PC-9 (cell line): ENCODE measurements around the gene DLL4.

Source experiments
- EZH2 ChIP-seq: fragments of 200-600 bp; sonication (generic); IDR thresholded peaks from 2 replicates; pipeline ENCODE4 v1.8.0; 2017; ENCODE audit warnings: antibody characterized with exemption, low read depth
- TF ChIP-seq, protein P1 (sequence below): fragments of 200-600 bp; sonication (generic); conservative IDR thresholded peaks from 2 replicates; pipeline ENCODE4 v1.6.1; 2017; ENCODE audit warnings: mixed run types, antibody characterized with exemption, mild to moderate bottlenecking, moderate library complexity

DNA sequence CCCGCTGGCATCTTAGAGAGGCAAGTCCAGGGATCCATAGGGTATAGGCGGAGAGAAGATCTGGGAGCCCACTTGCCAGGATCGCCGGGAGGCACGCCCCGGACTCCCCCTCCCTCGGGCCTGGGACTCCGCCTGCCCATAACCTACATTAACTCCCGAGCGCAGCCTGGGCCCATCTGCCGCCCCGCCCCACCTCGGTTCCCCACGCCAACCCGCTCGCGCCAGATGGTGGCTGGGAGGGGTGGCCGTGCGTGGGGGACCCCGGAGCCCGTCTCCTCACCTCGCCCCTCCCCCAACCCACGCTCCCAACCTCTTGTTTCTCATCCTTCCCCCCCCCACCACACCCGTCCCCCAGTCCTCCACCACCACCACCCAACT lies 1.7 kb upstream of the DLL4 start:
- TF ChIP-seq, protein P1, sequence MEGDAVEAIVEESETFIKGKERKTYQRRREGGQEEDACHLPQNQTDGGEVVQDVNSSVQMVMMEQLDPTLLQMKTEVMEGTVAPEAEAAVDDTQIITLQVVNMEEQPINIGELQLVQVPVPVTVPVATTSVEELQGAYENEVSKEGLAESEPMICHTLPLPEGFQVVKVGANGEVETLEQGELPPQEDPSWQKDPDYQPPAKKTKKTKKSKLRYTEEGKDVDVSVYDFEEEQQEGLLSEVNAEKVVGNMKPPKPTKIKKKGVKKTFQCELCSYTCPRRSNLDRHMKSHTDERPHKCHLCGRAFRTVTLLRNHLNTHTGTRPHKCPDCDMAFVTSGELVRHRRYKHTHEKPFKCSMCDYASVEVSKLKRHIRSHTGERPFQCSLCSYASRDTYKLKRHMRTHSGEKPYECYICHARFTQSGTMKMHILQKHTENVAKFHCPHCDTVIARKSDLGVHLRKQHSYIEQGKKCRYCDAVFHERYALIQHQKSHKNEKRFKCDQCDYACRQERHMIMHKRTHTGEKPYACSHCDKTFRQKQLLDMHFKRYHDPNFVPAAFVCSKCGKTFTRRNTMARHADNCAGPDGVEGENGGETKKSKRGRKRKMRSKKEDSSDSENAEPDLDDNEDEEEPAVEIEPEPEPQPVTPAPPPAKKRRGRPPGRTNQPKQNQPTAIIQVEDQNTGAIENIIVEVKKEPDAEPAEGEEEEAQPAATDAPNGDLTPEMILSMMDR = no peak
- no peak for TF ChIP-seq EZH2
